Ascending aorta (tissue), 2 donors: ENCODE data around the gene IFNA14. TPM values are rescaled to one million over a fixed set of nuclear protein-coding genes. Genes with fewer than 3 reads are reported as not detected.
A peak's percentile ranks its signal among the peaks of the same experiment; 100 is the strongest.
"Not testable (repeated sequence)": the region's sequence is repeated elsewhere in the genome, so short reads cannot be mapped to it uniquely, and the experiment has no call there.

Experiments
- DNase-seq, 2 donors: peaks; one replicate each; pipeline ENCODE4 v3.0.0-alpha.2; 2019; ENCODE audit warnings: low spot score in 2 of 2
- H3K27ac ChIP-seq, 2 donors: fragments of 200-600 bp; sonication (generic); one replicate each; pipeline ENCODE4 v1.5.1; 2016 to 2017; ENCODE audit warnings: mild to moderate bottlenecking in 1 of 2
- H3K27me3 ChIP-seq: fragments of 200-600 bp; sonication (generic); one replicate; pipeline ENCODE4 v1.5.1; 2017
- H3K36me3 ChIP-seq, 2 donors: fragments of 200-600 bp; sonication (generic); one replicate each; pipeline ENCODE4 v1.5.1; 2016
- H3K4me1 ChIP-seq, 2 donors: fragments of 200-600 bp; sonication (generic); one replicate each; pipeline ENCODE4 v1.5.1; 2016 to 2017; ENCODE audit warnings: mild to moderate bottlenecking in 1 of 2
- H3K4me3 ChIP-seq, 2 donors: fragments of 200-600 bp; sonication (generic); one replicate each; pipeline ENCODE4 v1.5.1; 2016 to 2017; ENCODE audit warnings: mild to moderate bottlenecking in 1 of 2
- H3K9me3 ChIP-seq, 2 donors: fragments of 200-600 bp; sonication (generic); one replicate each; pipeline ENCODE4 v1.5.1; 2016
- CTCF ChIP-seq, 3 experiments: fragments of 200-600 bp in 2 of 3; fragments of 450-650 bp in 1 of 3; sonication (generic) in 2 of 3; IDR thresholded peaks; one replicate each; pipeline ENCODE4 v1.5.1; 2016 to 2019; ENCODE audit warnings: antibody characterized with exemption in 3 of 3, mild to moderate bottlenecking in 1 of 3, moderate library complexity in 1 of 3
- intact Hi-C: fragments of 100-400 bp; cut with DNase I; formaldehyde crosslinking; loops from one replicate; pipeline ENCODE4 v1.15.1; 2023
- total RNA-seq: library from RNA; depleted of rRNA; stranded (reverse); fragments of >200 nt; gene quantifications from one replicate; pipeline ENCODE4 v1.1.0, GENCODE V29; 2016

IFNA14 gene
- total RNA-seq, 1 donor from 2014 or later, result not detected

GRCh38 chr9:21234153-21234687 is 5.6 kb downstream of the IFNA14 start:
- no peaks in the 10 kb centered on the region for H3K4me1 ChIP-seq
- intact Hi-C loops, result no loop called here
- no peaks in the 10 kb centered on the region for H3K36me3 ChIP-seq
- TF ChIP-seq CTCF (IDR thresholded peaks at IDR 0.05), result no peak
- H3K27me3 ChIP-seq, result no peaks in the 10 kb centered on the region
- DNase-seq, result no peak
- H3K9me3 ChIP-seq, result no peaks in the 10 kb centered on the region
- no peak overlapping the region for H3K27ac ChIP-seq
- H3K4me3 ChIP-seq, result no peak overlapping the region

- intact Hi-C loops, result no loop called here
- Histone ChIP-seq H3K36me3 (no peaks in the 10 kb centered on the region), H3K4me3 (no peak overlapping the region), H3K27me3 (no peaks in the 10 kb centered on the region), H3K9me3 (no peaks in the 10 kb centered on the region), H3K27ac (no peak overlapping the region), H3K4me1 (no peaks in the 10 kb centered on the region)
- DNase-seq, result no peak
- TF ChIP-seq CTCF (IDR thresholded peaks at IDR 0.05), result no peak
Observed at GRCh38 chr9:21233258-21233657, 6.5 kb downstream of the IFNA14 start.

- Histone ChIP-seq H3K36me3 (no peaks in the 10 kb centered on the region), H3K27ac (no peak within 1 kb of the TSS), H3K9me3 (no peaks in the 10 kb centered on the region), H3K27me3 (no peaks in the 10 kb centered on the region), H3K4me1 (no peaks in the 10 kb centered on the region), H3K4me3 (no peak within 1 kb of the TSS)
- no peak for TF ChIP-seq CTCF (IDR thresholded peaks at IDR 0.05)
- no peak for DNase-seq
- intact Hi-C loops, result no loop called here
Observed at GRCh38 chr9:21228122-21228521, 11.7 kb downstream of the IFNA14 start, which contains the start of gene IFNA17. Gene IFNA17, minus strand, starts transcription at chr9:21228222. Its CDS starts 49 bp downstream, at chr9:21228173.

GRCh38 chr9:21217211-21217610 is 22.6 kb downstream of the IFNA14 start, which contains the start of gene IFNA16:
Gene IFNA16, minus strand, starts transcription at chr9:21217311. Its CDS starts 6 bp downstream, at chr9:21217305.
- H3K27ac ChIP-seq, H3K9me3 ChIP-seq, H3K27me3 ChIP-seq, H3K4me1 ChIP-seq, H3K4me3 ChIP-seq, DNase-seq, H3K36me3 ChIP-seq, intact Hi-C loops: not testable (repeated sequence)

GRCh38 chr9:21213411-21214326 is 26.1 kb downstream of the IFNA14 start:
- intact Hi-C loops, result not testable (repeated sequence)

GRCh38 chr9:21212160-21212559 is 27.6 kb downstream of the IFNA14 start:
- H3K4me1 ChIP-seq, intact Hi-C loops, H3K27ac ChIP-seq, H3K4me3 ChIP-seq, H3K27me3 ChIP-seq, H3K36me3 ChIP-seq, DNase-seq, H3K9me3 ChIP-seq: not testable (repeated sequence)

More at GRCh38 chr9:21213411-21214326, 26.1 kb downstream of the IFNA14 start:
- not testable (repeated sequence) for H3K4me3 ChIP-seq, DNase-seq, H3K36me3 ChIP-seq, H3K27me3 ChIP-seq, H3K9me3 ChIP-seq, H3K4me1 ChIP-seq, H3K27ac ChIP-seq
- TF ChIP-seq CTCF (IDR thresholded peaks at IDR 0.05), result peak in 1 of 3 experiments; percentile 13

GRCh38 chr9:21210782-21211181 is 29.0 kb downstream of the IFNA14 start:
- not testable (repeated sequence) for DNase-seq

More at GRCh38 chr9:21210782-21211181, 29.0 kb downstream of the IFNA14 start:
- H3K36me3 ChIP-seq, H3K4me3 ChIP-seq, H3K4me1 ChIP-seq, H3K9me3 ChIP-seq, H3K27me3 ChIP-seq, intact Hi-C loops, H3K27ac ChIP-seq: not testable (repeated sequence)
